ENCODE results near the gene MCF2L. TPM values are rescaled to one million over a fixed set of nuclear protein-coding genes. Genes with fewer than 3 reads are reported as not detected.

MCF2L gene
- total and polyA plus RNA-seq, 7 experiments from 2014 or later = 0.51 to 32.6 (median 19.7) TPM

DNA sequence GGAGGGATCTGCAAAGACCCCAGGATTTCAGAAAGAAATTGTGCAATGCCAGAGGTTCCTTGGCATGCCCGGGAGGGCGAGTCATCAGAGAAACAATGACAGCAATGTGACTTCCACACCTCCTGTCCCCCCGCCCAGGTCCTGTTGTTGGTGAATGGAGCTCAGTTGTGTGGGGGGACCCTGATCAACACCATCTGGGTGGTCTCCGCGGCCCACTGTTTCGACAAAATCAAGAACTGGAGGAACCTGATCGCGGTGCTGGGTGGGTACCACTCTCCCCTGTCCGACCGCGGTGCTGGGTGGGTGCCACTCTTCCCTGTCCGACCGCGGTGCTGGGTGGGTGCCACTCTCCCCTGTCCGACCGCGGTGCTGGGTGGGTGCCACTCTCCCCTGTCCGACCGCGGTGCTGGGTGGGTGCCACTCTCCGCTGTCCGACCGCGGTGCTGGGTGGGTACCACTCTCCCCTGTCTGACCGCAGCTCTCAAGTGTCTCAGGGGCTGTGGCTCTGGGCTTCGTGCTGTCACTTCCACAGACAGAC is 148.4 kb downstream of the MCF2L start:
- no peak for DNase-seq
- Histone ChIP-seq H3K4me1 (ENCODE audit: control insufficient read depth in 2 of 2, insufficient read depth in 2 of 2, low read length in 2 of 2) (peaks cover 0 to 3% of the 10 kb centered on the region in 2 donors), H3K27ac (ENCODE audit: low read depth, low read length) (no peak overlapping the region), H3K4me3 (ENCODE audit: low read length) (no peak overlapping the region), H3K27me3 (ENCODE audit: control insufficient read depth in 2 of 2, insufficient read depth in 2 of 2, low read length in 2 of 2) (no peaks in the 10 kb centered on the region), H3K36me3 (ENCODE audit: control insufficient read depth in 2 of 3, insufficient read depth in 3 of 3, low read length in 3 of 3) (no peaks in the 10 kb centered on the region), H3K9me3 (ENCODE audit: control insufficient read depth in 2 of 3, low read length in 3 of 3) (no peaks in the 10 kb centered on the region)
- ATAC-seq = no peak
- Mint-ChIP-seq H3K27ac (no peak overlapping the region), H3K36me3 (no peaks in the 10 kb centered on the region), H3K4me3 (no peak overlapping the region), H3K4me1 (no peaks in the 10 kb centered on the region), H3K9me3 (no peaks in the 10 kb centered on the region), H3K27me3 (no peaks in the 10 kb centered on the region)
- ChIA-PET CTCF (no interaction called here), POLR2A (no interaction called here)
- intact Hi-C loops (cut with micrococcal nuclease) = no loop called here

DNA sequence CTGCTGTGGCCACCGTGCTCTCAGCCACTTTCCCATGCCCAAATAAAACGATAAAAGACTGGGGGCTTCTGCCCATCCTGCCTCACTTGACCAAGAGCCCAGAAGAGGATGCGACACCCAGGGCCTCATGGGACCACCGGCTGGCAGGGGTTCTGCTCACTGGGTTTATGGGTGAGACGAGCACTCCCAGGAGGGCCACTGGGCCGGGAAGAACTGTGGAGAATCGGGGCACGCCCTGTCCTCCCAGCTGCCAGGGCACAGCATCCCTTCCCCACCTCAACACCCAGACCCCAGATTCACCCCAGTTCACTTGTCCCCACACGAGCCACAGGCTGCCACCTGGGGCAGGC is 148.9 kb downstream of the MCF2L start:
- no peak for ATAC-seq
- Histone ChIP-seq H3K27me3 (ENCODE audit: control insufficient read depth in 2 of 2, insufficient read depth in 2 of 2, low read length in 2 of 2) (no peaks in the 10 kb centered on the region), H3K27ac (ENCODE audit: low read depth, low read length) (no peak overlapping the region), H3K9me3 (ENCODE audit: control insufficient read depth in 2 of 3, low read length in 3 of 3) (no peaks in the 10 kb centered on the region), H3K4me1 (ENCODE audit: control insufficient read depth in 2 of 2, insufficient read depth in 2 of 2, low read length in 2 of 2) (peaks cover 0 to 3% of the 10 kb centered on the region in 2 donors), H3K36me3 (ENCODE audit: control insufficient read depth in 2 of 3, insufficient read depth in 3 of 3, low read length in 3 of 3) (no peaks in the 10 kb centered on the region), H3K4me3 (ENCODE audit: low read length) (no peak overlapping the region)
- H3K36me3 Mint-ChIP-seq = no peaks in the 10 kb centered on the region
- H3K4me1 Mint-ChIP-seq = peaks cover 0 to under 1% (median 0%) of the 10 kb centered on the region in 7 donors
- ChIA-PET CTCF (no interaction called here), POLR2A (no interaction called here)
- H3K27ac Mint-ChIP-seq = no peak overlapping the region
- intact Hi-C loops (cut with micrococcal nuclease) = no loop called here
- H3K9me3 Mint-ChIP-seq = no peaks in the 10 kb centered on the region
- no peak overlapping the region for H3K4me3 Mint-ChIP-seq
- no peak for DNase-seq
- peaks cover 0 to under 1% (median 0%) of the 10 kb centered on the region in 5 donors for H3K27me3 Mint-ChIP-seq

DNA sequence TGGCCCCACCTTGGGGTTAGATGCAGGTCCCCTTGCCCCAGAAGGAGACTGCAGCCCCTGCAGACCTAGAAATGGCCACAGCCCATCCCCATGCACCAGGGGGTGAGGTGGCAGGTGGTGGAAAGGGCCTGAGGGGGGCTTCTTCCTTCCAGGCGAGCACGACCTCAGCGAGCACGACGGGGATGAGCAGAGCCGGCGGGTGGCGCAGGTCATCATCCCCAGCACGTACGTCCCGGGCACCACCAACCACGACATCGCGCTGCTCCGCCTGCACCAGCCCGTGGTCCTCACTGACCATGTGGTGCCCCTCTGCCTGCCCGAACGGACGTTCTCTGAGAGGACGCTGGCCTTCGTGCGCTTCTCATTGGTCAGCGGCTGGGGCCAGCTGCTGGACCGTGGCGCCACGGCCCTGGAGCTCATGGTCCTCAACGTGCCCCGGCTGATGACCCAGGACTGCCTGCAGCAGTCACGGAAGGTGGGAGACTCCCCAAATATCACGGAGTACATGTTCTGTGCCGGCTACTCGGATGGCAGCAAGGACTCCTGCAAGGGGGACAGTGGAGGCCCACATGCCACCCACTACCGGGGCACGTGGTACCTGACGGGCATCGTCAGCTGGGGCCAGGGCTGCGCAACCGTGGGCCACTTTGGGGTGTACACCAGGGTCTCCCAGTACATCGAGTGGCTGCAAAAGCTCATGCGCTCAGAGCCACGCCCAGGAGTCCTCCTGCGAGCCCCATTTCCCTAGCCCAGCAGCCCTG is 149.4 kb downstream of the MCF2L start:
- ATAC-seq (no peak), DNase-seq (no peak)
- POLR2A ChIA-PET = no interaction called here
- Histone ChIP-seq H3K4me3 (ENCODE audit: low read length) (no peak overlapping the region), H3K4me1 (ENCODE audit: control insufficient read depth in 2 of 2, insufficient read depth in 2 of 2, low read length in 2 of 2) (no peaks in the 10 kb centered on the region), H3K27me3 (ENCODE audit: control insufficient read depth in 2 of 2, insufficient read depth in 2 of 2, low read length in 2 of 2) (no peaks in the 10 kb centered on the region), H3K27ac (ENCODE audit: low read depth, low read length) (no peak overlapping the region), H3K9me3 (ENCODE audit: control insufficient read depth in 2 of 3, low read length in 3 of 3) (no peaks in the 10 kb centered on the region), H3K36me3 (ENCODE audit: control insufficient read depth in 2 of 3, insufficient read depth in 3 of 3, low read length in 3 of 3) (no peaks in the 10 kb centered on the region)
- Mint-ChIP-seq H3K36me3 (no peaks in the 10 kb centered on the region), H3K4me3 (no peak overlapping the region), H3K4me1 (peaks cover 0 to 5% (median 0%) of the 10 kb centered on the region in 7 donors), H3K27ac (no peak overlapping the region), H3K27me3 (peaks cover 0 to 4% (median 0%) of the 10 kb centered on the region in 5 donors), H3K9me3 (no peaks in the 10 kb centered on the region)
- CTCF ChIA-PET = no interaction called here
- intact Hi-C loops (cut with micrococcal nuclease) = no loop called here

DNA sequence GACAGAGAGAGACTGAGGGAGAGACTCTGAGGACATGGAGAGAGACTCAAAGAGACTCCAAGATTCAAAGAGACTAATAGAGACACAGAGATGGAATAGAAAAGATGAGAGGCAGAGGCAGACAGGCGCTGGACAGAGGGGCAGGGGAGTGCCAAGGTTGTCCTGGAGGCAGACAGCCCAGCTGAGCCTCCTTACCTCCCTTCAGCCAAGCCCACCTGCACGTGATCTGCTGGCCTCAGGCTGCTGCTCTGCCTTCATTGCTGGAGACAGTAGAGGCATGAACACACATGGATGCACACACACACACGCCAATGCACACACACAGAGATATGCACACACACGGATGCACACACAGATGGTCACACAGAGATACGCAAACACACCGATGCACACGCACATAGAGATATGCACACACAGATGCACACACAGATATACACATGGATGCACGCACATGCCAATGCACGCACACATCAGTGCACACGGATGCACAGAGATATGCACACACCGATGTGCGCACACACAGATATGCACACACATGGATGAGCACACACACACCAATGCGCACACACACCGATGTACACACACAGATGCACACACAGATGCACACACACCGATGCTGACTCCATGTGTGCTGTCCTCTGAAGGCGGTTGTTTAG is 150.3 kb downstream of the MCF2L start:
- ATAC-seq = no peak
- H3K4me1 Mint-ChIP-seq = peaks cover 0 to 5% (median 0%) of the 10 kb centered on the region in 7 donors
- DNase-seq = no peak
- H3K4me3 Mint-ChIP-seq = no peak overlapping the region
- Histone ChIP-seq H3K4me1 (ENCODE audit: control insufficient read depth in 2 of 2, insufficient read depth in 2 of 2, low read length in 2 of 2) (no peaks in the 10 kb centered on the region), H3K9me3 (ENCODE audit: control insufficient read depth in 2 of 3, low read length in 3 of 3) (no peaks in the 10 kb centered on the region), H3K27me3 (ENCODE audit: control insufficient read depth in 2 of 2, insufficient read depth in 2 of 2, low read length in 2 of 2) (no peaks in the 10 kb centered on the region), H3K27ac (ENCODE audit: low read depth, low read length) (no peak overlapping the region), H3K4me3 (ENCODE audit: low read length) (no peak overlapping the region), H3K36me3 (ENCODE audit: control insufficient read depth in 2 of 3, insufficient read depth in 3 of 3, low read length in 3 of 3) (no peaks in the 10 kb centered on the region)
- peaks cover 0 to 4% (median 0%) of the 10 kb centered on the region in 5 donors for H3K27me3 Mint-ChIP-seq
- H3K9me3 Mint-ChIP-seq = peaks cover 0 to 1% (median 0%) of the 10 kb centered on the region in 11 donors
- ChIA-PET CTCF (no interaction called here), POLR2A (no interaction called here)
- H3K36me3 Mint-ChIP-seq = no peaks in the 10 kb centered on the region
- intact Hi-C loops (cut with micrococcal nuclease) = no loop called here
- H3K27ac Mint-ChIP-seq = no peak overlapping the region

DNA sequence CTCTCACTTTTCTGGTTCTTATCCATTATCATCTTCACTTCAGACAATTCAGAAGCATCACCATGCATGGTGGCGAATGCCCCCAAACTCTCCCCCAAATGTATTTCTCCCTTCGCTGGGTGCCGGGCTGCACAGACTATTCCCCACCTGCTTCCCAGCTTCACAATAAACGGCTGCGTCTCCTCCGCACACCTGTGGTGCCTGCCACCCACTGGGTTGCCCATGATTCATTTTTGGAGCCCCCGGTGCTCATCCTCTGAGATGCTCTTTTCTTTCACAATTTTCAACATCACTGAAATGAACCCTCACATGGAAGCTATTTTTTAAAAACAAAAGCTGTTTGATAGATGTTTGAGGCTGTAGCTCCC is 150.8 kb downstream of the MCF2L start:
- no peak overlapping the region for H3K27ac ChIP-seq (ENCODE audit: low read depth, low read length)
- Mint-ChIP-seq H3K27me3 (peaks cover 0 to 4% (median 0%) of the 10 kb centered on the region in 5 donors), H3K4me1 (peaks cover 0 to 5% (median 0%) of the 10 kb centered on the region in 7 donors), H3K9me3 (peaks cover 0 to 1% (median 0%) of the 10 kb centered on the region in 11 donors), H3K36me3 (no peaks in the 10 kb centered on the region), H3K27ac (no peak overlapping the region), H3K4me3 (no peak overlapping the region)
- ATAC-seq = no peak
- no peak overlapping the region for H3K4me3 ChIP-seq (ENCODE audit: low read length)
- intact Hi-C loops (cut with micrococcal nuclease) = no loop called here
- no peaks in the 10 kb centered on the region for H3K4me1 ChIP-seq (ENCODE audit: control insufficient read depth in 2 of 2, insufficient read depth in 2 of 2, low read length in 2 of 2)
- H3K9me3 ChIP-seq (ENCODE audit: control insufficient read depth in 2 of 3, low read length in 3 of 3) = no peaks in the 10 kb centered on the region
- H3K27me3 ChIP-seq (ENCODE audit: control insufficient read depth in 2 of 2, insufficient read depth in 2 of 2, low read length in 2 of 2) = no peaks in the 10 kb centered on the region
- no peak for DNase-seq
- ChIA-PET POLR2A (no interaction called here), CTCF (no interaction called here)
- H3K36me3 ChIP-seq (ENCODE audit: control insufficient read depth in 2 of 3, insufficient read depth in 3 of 3, low read length in 3 of 3) = no peaks in the 10 kb centered on the region

GRCh38 chr13:113120300-113121182 is 151.5 kb downstream of the MCF2L start:
- no peak overlapping the region for H3K27ac ChIP-seq (ENCODE audit: low read depth, low read length)
- no peak for DNase-seq
- no peaks in the 10 kb centered on the region for H3K27me3 ChIP-seq (ENCODE audit: control insufficient read depth in 2 of 2, insufficient read depth in 2 of 2, low read length in 2 of 2)
- Mint-ChIP-seq H3K27me3 (peaks cover 0 to 7% (median 2%) of the 10 kb centered on the region in 5 donors), H3K36me3 (no peaks in the 10 kb centered on the region), H3K4me1 (peaks cover 0 to 5% (median 0%) of the 10 kb centered on the region in 7 donors), H3K4me3 (no peak overlapping the region), H3K9me3 (peaks cover 0 to 1% (median 0%) of the 10 kb centered on the region in 11 donors), H3K27ac (no peak overlapping the region)
- ChIA-PET CTCF (no interaction called here), POLR2A (no interaction called here)
- H3K36me3 ChIP-seq (ENCODE audit: control insufficient read depth in 2 of 3, insufficient read depth in 3 of 3, low read length in 3 of 3) = no peaks in the 10 kb centered on the region
- no peaks in the 10 kb centered on the region for H3K9me3 ChIP-seq (ENCODE audit: control insufficient read depth in 2 of 3, low read length in 3 of 3)
- no peak for ATAC-seq
- intact Hi-C loops (cut with micrococcal nuclease) = no loop called here
- no peaks in the 10 kb centered on the region for H3K4me1 ChIP-seq (ENCODE audit: control insufficient read depth in 2 of 2, insufficient read depth in 2 of 2, low read length in 2 of 2)
- no peak overlapping the region for H3K4me3 ChIP-seq (ENCODE audit: low read length)

Measured in naive thymus-derived CD4-positive, alpha-beta T cell (primary cell).